ENCODE measurements around the gene ZNF609. TPM values are rescaled to one million over a fixed set of nuclear protein-coding genes. Genes with fewer than 3 reads are reported as not detected.
"Not testable (repeated sequence)": the region's sequence is repeated elsewhere in the genome, so short reads cannot be mapped to it uniquely, and the experiment has no call there.

Gene ZNF609
- total RNA-seq, 1 experiment from 2014 or later: 49.0 TPM

DNA sequence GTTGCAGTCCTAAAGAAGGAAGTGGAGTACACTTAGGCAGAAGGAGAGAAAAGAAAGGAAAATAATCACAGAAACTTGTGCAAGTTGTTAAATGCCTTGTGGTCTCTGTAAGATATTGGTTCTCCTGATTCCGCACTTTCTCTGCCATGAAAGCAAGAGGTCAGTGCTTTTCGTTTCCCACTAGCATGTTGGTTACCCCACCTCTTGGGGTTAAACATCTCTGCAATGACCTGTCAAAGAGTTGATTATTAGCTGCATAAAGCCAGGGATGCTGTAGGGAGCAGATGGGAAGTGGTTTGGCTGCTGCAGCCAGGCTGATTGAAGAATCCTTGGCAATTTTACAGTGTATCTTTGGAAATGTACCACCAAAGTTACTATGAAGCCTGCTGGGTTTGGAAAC is 33.3 kb downstream of the ZNF609 start:
- CTCF ChIA-PET: interaction anchor here (0.6 kb wide), 1 partner anchor 18 kb away, joined by 4 read pairs; no protein-coding TSS in a partner anchor
- peak overlapping the region; percentile 42 for H3K27ac Mint-ChIP-seq (ENCODE audit: low read depth, unreplicated experiment)

DNA sequence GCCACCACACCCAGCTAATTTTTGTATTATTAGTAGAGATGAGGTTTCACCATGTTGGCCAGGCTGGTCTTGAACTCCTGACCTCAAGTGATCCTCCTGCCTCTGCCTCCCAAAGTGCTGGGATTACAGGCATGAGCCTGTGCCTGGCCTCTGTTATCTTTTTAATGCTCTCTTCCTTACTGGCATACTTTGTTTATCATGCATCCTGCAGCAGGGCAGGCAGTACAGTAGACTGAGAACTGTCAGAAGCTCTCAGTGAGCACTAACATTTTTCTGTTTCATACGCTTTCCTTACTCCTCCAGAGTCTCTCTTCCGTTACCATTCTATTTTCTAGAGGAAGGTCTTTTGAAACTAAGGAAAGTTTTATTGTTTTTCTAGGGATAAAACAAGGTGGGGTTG is 35.6 kb downstream of the ZNF609 start:
- H3K27ac Mint-ChIP-seq (ENCODE audit: low read depth, unreplicated experiment); H3K4me3 Mint-ChIP-seq (ENCODE audit: unreplicated experiment); H3K4me1 Mint-ChIP-seq (ENCODE audit: insufficient read depth, unreplicated experiment); H3K27me3 Mint-ChIP-seq (ENCODE audit: insufficient read depth, unreplicated experiment); BruUV-seq (replicated peaks); POLR2A ChIA-PET; intact Hi-C loops (cut with micrococcal nuclease); DNase-seq (ENCODE audit: unreplicated experiment); H3K9me3 Mint-ChIP-seq (ENCODE audit: unreplicated experiment): not testable (repeated sequence)
- CTCF ChIA-PET: interaction anchor here (0.6 kb wide), 1 partner anchor 12 kb away, joined by 4 read pairs; no protein-coding TSS in a partner anchor
- peaks cover 14% of the 10 kb centered on the region for H3K36me3 Mint-ChIP-seq (ENCODE audit: insufficient read depth, unreplicated experiment)

More for the DNA sequence above, 33.3 kb downstream of the ZNF609 start:
- no peak for DNase-seq (ENCODE audit: unreplicated experiment)
- TF ChIP-seq, protein P1, sequence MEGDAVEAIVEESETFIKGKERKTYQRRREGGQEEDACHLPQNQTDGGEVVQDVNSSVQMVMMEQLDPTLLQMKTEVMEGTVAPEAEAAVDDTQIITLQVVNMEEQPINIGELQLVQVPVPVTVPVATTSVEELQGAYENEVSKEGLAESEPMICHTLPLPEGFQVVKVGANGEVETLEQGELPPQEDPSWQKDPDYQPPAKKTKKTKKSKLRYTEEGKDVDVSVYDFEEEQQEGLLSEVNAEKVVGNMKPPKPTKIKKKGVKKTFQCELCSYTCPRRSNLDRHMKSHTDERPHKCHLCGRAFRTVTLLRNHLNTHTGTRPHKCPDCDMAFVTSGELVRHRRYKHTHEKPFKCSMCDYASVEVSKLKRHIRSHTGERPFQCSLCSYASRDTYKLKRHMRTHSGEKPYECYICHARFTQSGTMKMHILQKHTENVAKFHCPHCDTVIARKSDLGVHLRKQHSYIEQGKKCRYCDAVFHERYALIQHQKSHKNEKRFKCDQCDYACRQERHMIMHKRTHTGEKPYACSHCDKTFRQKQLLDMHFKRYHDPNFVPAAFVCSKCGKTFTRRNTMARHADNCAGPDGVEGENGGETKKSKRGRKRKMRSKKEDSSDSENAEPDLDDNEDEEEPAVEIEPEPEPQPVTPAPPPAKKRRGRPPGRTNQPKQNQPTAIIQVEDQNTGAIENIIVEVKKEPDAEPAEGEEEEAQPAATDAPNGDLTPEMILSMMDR (IDR thresholded peaks at IDR 0.05; ENCODE audit: unreplicated experiment): no peak
- intact Hi-C loops (cut with micrococcal nuclease): no loop called here
- POLR2A ChIA-PET: no interaction called here
- no TSS peak for BruUV-seq (replicated peaks)
- no peaks in the 10 kb centered on the region for H3K9me3 Mint-ChIP-seq (ENCODE audit: unreplicated experiment)
- peaks cover 8% of the 10 kb centered on the region for H3K36me3 Mint-ChIP-seq (ENCODE audit: insufficient read depth, unreplicated experiment)
- no peaks in the 10 kb centered on the region for H3K27me3 Mint-ChIP-seq (ENCODE audit: insufficient read depth, unreplicated experiment)
- H3K4me3 Mint-ChIP-seq (ENCODE audit: unreplicated experiment): no peak overlapping the region
- H3K4me1 Mint-ChIP-seq (ENCODE audit: insufficient read depth, unreplicated experiment): peaks cover 7% of the 10 kb centered on the region

DNA sequence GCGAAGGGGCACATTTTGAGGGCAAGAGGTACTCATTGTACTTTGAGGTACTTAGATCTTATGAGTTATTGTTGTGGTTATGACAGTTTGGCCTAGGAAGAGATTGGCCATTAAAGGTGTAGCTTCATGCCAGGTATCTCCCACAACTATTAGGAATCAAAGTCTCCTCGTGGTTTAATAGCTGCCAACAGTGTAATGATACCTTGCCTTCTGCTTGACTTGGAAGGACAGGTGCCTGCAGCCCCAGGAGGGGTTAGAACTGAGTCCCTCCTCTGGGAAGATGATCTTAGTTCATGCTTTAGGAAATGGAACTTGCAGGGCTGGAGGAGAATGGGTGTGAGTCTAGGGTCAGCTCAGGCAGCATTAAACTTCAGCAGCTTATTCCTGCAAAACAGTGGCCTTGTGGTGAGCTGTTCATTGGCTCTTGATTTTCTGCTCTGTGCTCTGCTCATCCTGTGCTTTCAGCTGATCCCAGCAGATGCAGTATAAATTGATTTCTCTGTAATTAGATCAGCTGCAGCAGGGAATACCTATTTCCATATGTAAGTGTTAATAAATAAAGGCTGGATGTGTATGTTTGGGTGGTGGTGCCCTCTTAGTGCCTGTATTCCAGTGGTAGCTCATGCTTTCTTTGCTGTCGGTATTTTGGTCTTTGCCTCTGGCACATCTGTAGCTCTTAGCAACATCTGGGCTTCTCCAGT is 40.5 kb downstream of the ZNF609 start:
- POLR2A ChIA-PET: interaction anchor here (0.9 to 1.2 kb wide), 3 partner anchors 119 to 159 kb away, joined by 3 to 4 read pairs (median 3); no protein-coding TSS in a partner anchor
- peaks cover 7% of the 10 kb centered on the region for H3K4me1 Mint-ChIP-seq (ENCODE audit: insufficient read depth, unreplicated experiment)

DNA sequence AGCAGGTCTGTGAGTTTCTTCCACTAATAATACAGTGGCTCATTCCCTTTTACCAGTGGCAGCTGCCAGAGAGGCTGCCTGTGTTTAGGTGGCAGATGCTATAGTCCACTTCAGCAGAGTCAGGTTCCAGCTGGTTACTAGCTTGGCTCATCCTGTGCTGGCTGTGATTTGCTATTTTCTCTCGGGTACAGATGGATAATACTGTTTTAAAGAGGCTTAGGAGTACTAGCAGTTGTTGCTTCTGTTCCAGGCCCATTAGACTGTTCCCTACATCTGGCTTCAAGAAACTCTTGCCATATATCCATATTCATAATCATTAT is 41.0 kb downstream of the ZNF609 start:
- Mint-ChIP-seq H3K4me3 (ENCODE audit: unreplicated experiment) (no peak overlapping the region), H3K27ac (ENCODE audit: low read depth, unreplicated experiment) (peak overlapping the region; percentile 25), H3K27me3 (ENCODE audit: insufficient read depth, unreplicated experiment) (no peaks in the 10 kb centered on the region), H3K36me3 (ENCODE audit: insufficient read depth, unreplicated experiment) (peaks cover 25% of the 10 kb centered on the region), H3K4me1 (ENCODE audit: insufficient read depth, unreplicated experiment) (peaks cover 7% of the 10 kb centered on the region), H3K9me3 (ENCODE audit: unreplicated experiment) (no peaks in the 10 kb centered on the region)
- POLR2A ChIA-PET: interaction anchor here (0.8 to 1.2 kb wide), 4 partner anchors 114 to 159 kb away, joined by 3 to 4 read pairs (median 3); partner anchors contain the start of gene TRIP4
- BruUV-seq (replicated peaks): no TSS peak
- TF ChIP-seq, protein P1 (IDR thresholded peaks at IDR 0.05; ENCODE audit: unreplicated experiment): no peak
- intact Hi-C loops (cut with micrococcal nuclease): no loop called here
- CTCF ChIA-PET: interaction anchor here (0.6 kb wide), 1 partner anchor 21 kb away, joined by 4 read pairs; no protein-coding TSS in a partner anchor
- DNase-seq (ENCODE audit: unreplicated experiment): no peak

More for the DNA sequence above, 40.5 kb downstream of the ZNF609 start:
- intact Hi-C loops (cut with micrococcal nuclease): no loop called here
- Mint-ChIP-seq H3K27ac (ENCODE audit: low read depth, unreplicated experiment) (peak overlapping the region; percentile 25), H3K36me3 (ENCODE audit: insufficient read depth, unreplicated experiment) (peaks cover 20% of the 10 kb centered on the region), H3K27me3 (ENCODE audit: insufficient read depth, unreplicated experiment) (no peaks in the 10 kb centered on the region), H3K9me3 (ENCODE audit: unreplicated experiment) (no peaks in the 10 kb centered on the region), H3K4me3 (ENCODE audit: unreplicated experiment) (no peak overlapping the region)
- no TSS peak for BruUV-seq (replicated peaks)
- DNase-seq (ENCODE audit: unreplicated experiment): no peak
- CTCF ChIA-PET: interaction anchor here (0.6 kb wide), 1 partner anchor 20 kb away, joined by 4 read pairs; no protein-coding TSS in a partner anchor
- TF ChIP-seq, protein P1 (IDR thresholded peaks at IDR 0.05; ENCODE audit: unreplicated experiment): no peak

Measured in MCF 10A (cell line).